GM20000 (cell line): ENCODE measurements around the gene MYL4.

Experiments
- DNase-seq: peaks from one replicate; pipeline ENCODE4 v3.0.0; 2012; ENCODE audit warnings: low spot score
- CTCF ChIP-seq: IDR thresholded peaks from 2 replicates; pipeline ENCODE4 v1.5.1; 2012; ENCODE audit warnings: mild to moderate bottlenecking, control low read depth; ENCODE audit errors: extremely low read depth, missing control alignments

The MYL4 gene

GRCh38 chr17:47224966-47225365 is 15.8 kb downstream of the MYL4 start:
- no peak for DNase-seq
- TF ChIP-seq CTCF = no peak

- no peak for DNase-seq
- TF ChIP-seq CTCF = no peak
Observed at GRCh38 chr17:47225436-47225858, 16.3 kb downstream of the MYL4 start.

GRCh38 chr17:47225911-47226688 is 17.0 kb downstream of the MYL4 start:
- no peak for DNase-seq
- no peak for TF ChIP-seq CTCF

- DNase-seq = no peak
- no peak for TF ChIP-seq CTCF
Observed at GRCh38 chr17:47227862-47228261, 18.7 kb downstream of the MYL4 start.

GRCh38 chr17:47229535-47230443 is 20.6 kb downstream of the MYL4 start:
- peak; percentile 99 for TF ChIP-seq CTCF

GRCh38 chr17:47230864-47231263 is 21.7 kb downstream of the MYL4 start:
- no peak for TF ChIP-seq CTCF

More at GRCh38 chr17:47229535-47230443, 20.6 kb downstream of the MYL4 start:
- peak; percentile 84 for DNase-seq

GRCh38 chr17:47231334-47231733 is 22.2 kb downstream of the MYL4 start:
- no peak for DNase-seq
- TF ChIP-seq CTCF = no peak

More at GRCh38 chr17:47230864-47231263, 21.7 kb downstream of the MYL4 start:
- no peak for DNase-seq
